Neural crest cell (in vitro differentiated cells): Measurements from ENCODE around the gene ZNF184. TPM values are rescaled to one million over a fixed set of nuclear protein-coding genes. Genes with fewer than 3 reads are reported as not detected.

Source experiments
- DNase-seq: peaks from one replicate; pipeline ENCODE4 v3.0.0; 2021; ENCODE audit warnings: low read depth, mixed read lengths, low spot score
- H3K27ac Mint-ChIP-seq: one replicate; pipeline ENCODE4 v1.8.0; 2021; ENCODE audit warnings: mild to moderate bottlenecking, mixed read lengths; ENCODE audit not compliant: unreplicated experiment
- H3K27me3 Mint-ChIP-seq: 2 replicates; pipeline ENCODE4 v1.8.0; 2021; ENCODE audit warnings: low read depth, mild to moderate bottlenecking, mixed read lengths
- H3K36me3 Mint-ChIP-seq: 2 replicates; pipeline ENCODE4 v1.8.0; 2021; ENCODE audit warnings: low read depth, mild to moderate bottlenecking, mixed read lengths
- H3K4me1 Mint-ChIP-seq: 2 replicates; pipeline ENCODE4 v1.8.0; 2021; ENCODE audit warnings: mixed read lengths
- H3K4me3 Mint-ChIP-seq: one replicate; pipeline ENCODE4 v1.8.0; 2021; ENCODE audit warnings: mild to moderate bottlenecking, mixed read lengths
- H3K9me3 Mint-ChIP-seq: 2 replicates; pipeline ENCODE4 v1.8.0; 2021; ENCODE audit warnings: mixed read lengths
- total RNA-seq: library from RNA; stranded (reverse); gene quantifications from 2 replicates; pipeline ENCODE4 v1.2.1, GENCODE V29; 2021
- TF ChIP-seq, protein P1 (sequence below): fragments of 200-600 bp; sonication (generic); conservative IDR thresholded peaks from 2 replicates; pipeline ENCODE4 v1.5.0; 2021; ENCODE audit warnings: antibody characterized with exemption, mild to moderate bottlenecking

ZNF184 gene
- total RNA-seq, 1 donor from 2014 or later: 16.7 TPM

DNA sequence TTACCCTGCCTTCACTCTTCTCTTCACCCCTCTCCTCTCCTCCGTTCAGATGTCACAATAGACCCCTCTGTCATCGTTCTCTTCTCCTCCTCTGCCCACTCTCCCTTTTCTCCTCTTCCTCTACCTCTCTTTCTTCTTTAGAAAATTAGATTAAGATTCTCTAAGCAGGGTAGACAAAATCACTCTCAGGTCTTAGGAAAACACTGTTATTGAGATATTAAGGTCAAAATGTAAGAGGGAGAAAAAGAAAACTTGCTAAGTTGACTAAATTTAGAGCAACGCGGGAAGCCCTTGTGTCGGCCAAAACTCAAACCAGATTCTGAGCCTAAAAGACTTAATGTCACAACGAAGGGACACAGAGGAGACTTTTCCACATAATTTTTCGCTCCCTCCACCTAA, 22.1 kb upstream of the ZNF184 start:
- peaks cover 32% of the 10 kb centered on the region for H3K4me1 Mint-ChIP-seq
- no peak for DNase-seq
- H3K27me3 Mint-ChIP-seq: peaks cover 67% of the 10 kb centered on the region
- H3K27ac Mint-ChIP-seq: no peak overlapping the region
- peaks cover 6% of the 10 kb centered on the region for H3K36me3 Mint-ChIP-seq
- peak overlapping the region; percentile 89 for H3K4me3 Mint-ChIP-seq
- TF ChIP-seq, protein P1, sequence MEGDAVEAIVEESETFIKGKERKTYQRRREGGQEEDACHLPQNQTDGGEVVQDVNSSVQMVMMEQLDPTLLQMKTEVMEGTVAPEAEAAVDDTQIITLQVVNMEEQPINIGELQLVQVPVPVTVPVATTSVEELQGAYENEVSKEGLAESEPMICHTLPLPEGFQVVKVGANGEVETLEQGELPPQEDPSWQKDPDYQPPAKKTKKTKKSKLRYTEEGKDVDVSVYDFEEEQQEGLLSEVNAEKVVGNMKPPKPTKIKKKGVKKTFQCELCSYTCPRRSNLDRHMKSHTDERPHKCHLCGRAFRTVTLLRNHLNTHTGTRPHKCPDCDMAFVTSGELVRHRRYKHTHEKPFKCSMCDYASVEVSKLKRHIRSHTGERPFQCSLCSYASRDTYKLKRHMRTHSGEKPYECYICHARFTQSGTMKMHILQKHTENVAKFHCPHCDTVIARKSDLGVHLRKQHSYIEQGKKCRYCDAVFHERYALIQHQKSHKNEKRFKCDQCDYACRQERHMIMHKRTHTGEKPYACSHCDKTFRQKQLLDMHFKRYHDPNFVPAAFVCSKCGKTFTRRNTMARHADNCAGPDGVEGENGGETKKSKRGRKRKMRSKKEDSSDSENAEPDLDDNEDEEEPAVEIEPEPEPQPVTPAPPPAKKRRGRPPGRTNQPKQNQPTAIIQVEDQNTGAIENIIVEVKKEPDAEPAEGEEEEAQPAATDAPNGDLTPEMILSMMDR: no peak
- H3K9me3 Mint-ChIP-seq: peaks cover 2% of the 10 kb centered on the region

DNA sequence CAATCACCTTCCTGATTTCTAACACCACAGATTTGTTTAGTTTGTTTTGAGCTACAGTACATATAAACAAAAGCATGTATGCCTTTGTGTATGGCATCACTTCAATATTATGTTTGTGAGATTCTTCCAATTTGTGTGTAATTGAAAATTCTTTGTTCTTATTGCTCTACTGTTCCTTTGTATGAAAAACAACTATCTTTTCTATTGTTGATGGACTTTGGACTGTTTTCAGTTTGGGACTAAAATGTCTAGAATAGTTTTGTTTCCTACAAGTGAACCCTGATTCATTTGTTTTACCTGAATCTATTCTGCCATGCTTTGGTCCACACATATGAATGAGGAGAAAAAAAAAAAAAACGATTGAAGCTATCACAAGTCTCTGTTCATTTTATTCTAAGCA, 21.2 kb upstream of the ZNF184 start:
- H3K27me3 Mint-ChIP-seq: peaks cover 59% of the 10 kb centered on the region
- no peak overlapping the region for H3K27ac Mint-ChIP-seq
- H3K9me3 Mint-ChIP-seq: peaks cover 2% of the 10 kb centered on the region
- H3K4me3 Mint-ChIP-seq: peak overlapping the region; percentile 31
- H3K36me3 Mint-ChIP-seq: peaks cover 6% of the 10 kb centered on the region
- TF ChIP-seq, protein P1: no peak
- H3K4me1 Mint-ChIP-seq: peaks cover 32% of the 10 kb centered on the region
- no peak for DNase-seq

GRCh38 chr6:27492631-27493190, 19.8 kb upstream of the ZNF184 start:
- no peak for DNase-seq
- H3K27ac Mint-ChIP-seq: peak overlapping the region; percentile 87
- H3K9me3 Mint-ChIP-seq: peaks cover 2% of the 10 kb centered on the region
- TF ChIP-seq, protein P1: no peak
- H3K36me3 Mint-ChIP-seq: peaks cover 6% of the 10 kb centered on the region
- peaks cover 46% of the 10 kb centered on the region for H3K27me3 Mint-ChIP-seq
- peak overlapping the region; percentile 64 for H3K4me3 Mint-ChIP-seq
- H3K4me1 Mint-ChIP-seq: peaks cover 32% of the 10 kb centered on the region

DNA sequence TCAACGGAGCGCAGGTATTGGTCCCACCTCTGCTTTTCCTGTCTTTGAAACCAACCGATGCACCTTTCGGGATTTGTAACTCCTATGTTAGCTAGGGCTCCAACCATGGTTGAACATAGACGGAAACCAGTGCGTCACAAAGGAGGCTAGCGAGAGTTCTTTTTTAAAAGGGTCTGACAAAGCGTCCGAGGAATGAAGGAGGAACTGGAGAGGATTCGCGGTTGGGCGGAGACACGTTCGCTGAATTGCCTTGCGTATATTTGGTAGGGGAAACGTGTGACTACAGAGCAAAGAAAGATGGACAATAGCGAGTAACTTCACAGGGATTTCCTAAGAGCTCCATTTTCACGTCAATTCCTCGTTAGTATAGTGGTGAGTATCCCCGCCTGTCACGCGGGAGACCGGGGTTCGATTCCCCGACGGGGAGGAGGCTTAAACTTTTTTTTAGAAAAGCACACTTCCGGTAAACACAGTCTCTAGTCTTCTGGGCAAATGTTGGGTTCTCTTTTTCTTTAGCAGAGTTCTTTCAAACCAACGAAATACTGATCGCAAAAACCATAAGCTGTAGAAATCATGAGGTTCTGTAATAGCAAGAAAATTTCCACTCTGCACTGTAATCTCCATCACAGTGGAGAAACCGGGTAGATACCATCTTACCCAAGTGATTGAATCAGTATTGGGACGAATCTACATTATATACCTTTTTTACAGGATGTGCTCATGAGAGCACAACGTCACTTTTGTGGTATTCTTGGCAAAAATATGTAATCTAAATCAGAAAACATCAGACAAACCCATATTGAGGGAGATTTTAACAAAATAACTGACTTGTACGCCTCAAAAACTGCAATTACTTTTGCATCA, 6.6 kb upstream of the ZNF184 start:
- no peaks in the 10 kb centered on the region for H3K4me1 Mint-ChIP-seq

DNA sequence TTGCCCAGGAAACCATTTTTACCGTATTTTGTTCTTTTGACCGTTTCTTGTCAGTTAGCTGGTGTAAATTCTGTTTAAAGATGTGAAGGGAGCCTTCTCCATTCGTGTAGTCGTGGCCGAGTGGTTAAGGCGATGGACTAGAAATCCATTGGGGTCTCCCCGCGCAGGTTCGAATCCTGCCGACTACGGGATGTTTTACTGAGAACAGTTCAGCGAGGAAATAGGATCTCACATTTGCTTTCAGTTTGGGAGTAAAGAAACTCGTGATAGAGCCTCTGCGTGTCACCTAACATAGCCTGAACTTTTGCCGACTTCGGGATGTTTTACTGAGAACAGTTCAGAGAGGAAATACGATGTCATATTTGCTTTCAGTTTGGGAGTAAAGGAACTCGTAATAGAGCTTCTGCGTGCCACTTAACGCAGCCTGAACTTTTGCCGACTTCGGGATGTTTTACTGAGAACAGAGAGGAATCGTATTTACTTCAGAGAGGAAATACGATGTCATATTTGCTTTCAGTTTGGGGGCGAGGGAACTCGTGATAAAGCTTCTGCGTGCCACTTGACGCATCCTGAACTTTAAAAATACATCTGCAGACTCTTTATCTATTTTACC, 5.9 kb upstream of the ZNF184 start:
- H3K27ac Mint-ChIP-seq: no peak overlapping the region
- H3K4me1 Mint-ChIP-seq: no peaks in the 10 kb centered on the region
- H3K36me3 Mint-ChIP-seq: no peaks in the 10 kb centered on the region
- peaks cover 33% of the 10 kb centered on the region for H3K27me3 Mint-ChIP-seq
- no peak overlapping the region for H3K4me3 Mint-ChIP-seq
- TF ChIP-seq, protein P1: no peak
- no peaks in the 10 kb centered on the region for H3K9me3 Mint-ChIP-seq
- DNase-seq: peak; percentile 77

More for the DNA sequence above, 6.6 kb upstream of the ZNF184 start:
- Mint-ChIP-seq H3K4me3 (no peak overlapping the region), H3K27ac (no peak overlapping the region), H3K9me3 (no peaks in the 10 kb centered on the region), H3K27me3 (peaks cover 30% of the 10 kb centered on the region), H3K36me3 (no peaks in the 10 kb centered on the region)
- TF ChIP-seq, protein P1: no peak
- peak; percentile 89 for DNase-seq
